Activated CD4-positive, alpha-beta memory T cell treated with anti-CD3 and anti-CD28 coated beads, Interleukin-2, amount 10 ng/mL, durations not matched to agents 7 days and 5 days (primary cell): ENCODE results near the gene PRPH2. TPM values are rescaled to one million over a fixed set of nuclear protein-coding genes. Genes with fewer than 3 reads are reported as not detected.
"Not testable (repeated sequence)": the region's sequence is repeated elsewhere in the genome, so short reads cannot be mapped to it uniquely, and the experiment has no call there.

Experiments used
- CTCF ChIA-PET: fragments of 350-600 bp; sonication (Branson Sonifier 250); formaldehyde crosslinking; loops from one replicate; lab custom pipeline; 2021; ENCODE audit warnings: antibody characterized with exemption, inconsistent platforms; lab: Charles Lee
- POLR2A ChIA-PET: fragments of 350-600 bp; sonication (Branson Sonifier 250); formaldehyde crosslinking; loops from one replicate; lab custom pipeline; 2021; ENCODE audit warnings: antibody characterized with exemption; lab: Charles Lee
- DNase-seq: peaks from one replicate; pipeline ENCODE4 v3.0.0-alpha.2; 2020
- H3K27ac Mint-ChIP-seq: one replicate; pipeline ENCODE4 v1.8.0; 2021; ENCODE audit warnings: mild to moderate bottlenecking, mixed read lengths
- H3K27me3 Mint-ChIP-seq: one replicate; pipeline ENCODE4 v1.8.0; 2021; ENCODE audit warnings: mixed read lengths
- H3K36me3 Mint-ChIP-seq: one replicate; pipeline ENCODE4 v1.8.0; 2021; ENCODE audit warnings: low read depth, mixed read lengths
- H3K4me1 Mint-ChIP-seq: one replicate; pipeline ENCODE4 v1.8.0; 2021; ENCODE audit warnings: mixed read lengths
- H3K4me3 Mint-ChIP-seq: one replicate; pipeline ENCODE4 v1.8.0; 2021; ENCODE audit warnings: mild to moderate bottlenecking, mixed read lengths
- H3K9me3 Mint-ChIP-seq: one replicate; pipeline ENCODE4 v1.8.0; 2021; ENCODE audit warnings: mixed read lengths
- total RNA-seq, 2 experiments: library from RNA; stranded (reverse); gene quantifications; one replicate each; pipeline ENCODE4 v1.2.3, GENCODE V29; 2021

The PRPH2 gene
- total RNA-seq, 2 experiments from 2014 or later = not detected

- ChIA-PET POLR2A (no interaction called here), CTCF (no interaction called here)
- Mint-ChIP-seq H3K27me3 (no peaks in the 10 kb centered on the region), H3K4me3 (no peak overlapping the region), H3K36me3 (no peaks in the 10 kb centered on the region), H3K27ac (no peak overlapping the region), H3K9me3 (peaks cover 7% of the 10 kb centered on the region), H3K4me1 (peaks cover 6% of the 10 kb centered on the region)
- DNase-seq = no peak
Observed at GRCh38 chr6:42709871-42710270, 12.5 kb downstream of the PRPH2 start.

- POLR2A ChIA-PET = interaction anchor here (1.8 kb wide), 1 partner anchor 38 kb away, joined by 7 read pairs; the partner anchor contains the start of gene TBCC
- Mint-ChIP-seq H3K4me3 (no peak overlapping the region), H3K9me3 (peaks cover 7% of the 10 kb centered on the region), H3K4me1 (peaks cover 6% of the 10 kb centered on the region), H3K27me3 (no peaks in the 10 kb centered on the region), H3K36me3 (no peaks in the 10 kb centered on the region), H3K27ac (no peak overlapping the region)
- CTCF ChIA-PET = no interaction called here
- DNase-seq = no peak
Observed at GRCh38 chr6:42708096-42708495, 14.3 kb downstream of the PRPH2 start.

- peaks cover 6% of the 10 kb centered on the region for H3K4me1 Mint-ChIP-seq
- no peak overlapping the region for H3K27ac Mint-ChIP-seq
- DNase-seq = no peak
- no peaks in the 10 kb centered on the region for H3K36me3 Mint-ChIP-seq
- CTCF ChIA-PET = no interaction called here
- peaks cover 7% of the 10 kb centered on the region for H3K9me3 Mint-ChIP-seq
- POLR2A ChIA-PET = interaction anchor here (1.8 kb wide), 1 partner anchor 38 kb away, joined by 7 read pairs; the partner anchor contains the start of gene TBCC
- no peak overlapping the region for H3K4me3 Mint-ChIP-seq
- H3K27me3 Mint-ChIP-seq = no peaks in the 10 kb centered on the region
Observed at GRCh38 chr6:42707595-42707994, 14.8 kb downstream of the PRPH2 start.

GRCh38 chr6:42704937-42705374 lies 17.4 kb downstream of the PRPH2 start:
- no peaks in the 10 kb centered on the region for H3K36me3 Mint-ChIP-seq
- DNase-seq = no peak
- CTCF ChIA-PET = interaction anchor here (1.7 kb wide), 1 partner anchor 21 kb away, joined by 6 read pairs; no protein-coding TSS in a partner anchor

GRCh38 chr6:42704251-42704936 lies 18.0 kb downstream of the PRPH2 start:
- ChIA-PET POLR2A (no interaction called here), CTCF (interaction anchor here (1.7 kb wide), 1 partner anchor 22 kb away, joined by 6 read pairs; no protein-coding TSS in a partner anchor)

More at GRCh38 chr6:42704937-42705374, 17.4 kb downstream of the PRPH2 start:
- Mint-ChIP-seq H3K9me3 (no peaks in the 10 kb centered on the region), H3K4me1 (peaks cover 6% of the 10 kb centered on the region), H3K27me3 (no peaks in the 10 kb centered on the region), H3K27ac (no peak overlapping the region), H3K4me3 (no peak overlapping the region)
- POLR2A ChIA-PET = no interaction called here

GRCh38 chr6:42702786-42703185 lies 19.6 kb downstream of the PRPH2 start:
- H3K27ac Mint-ChIP-seq, H3K4me3 Mint-ChIP-seq, DNase-seq, CTCF ChIA-PET, H3K4me1 Mint-ChIP-seq, H3K36me3 Mint-ChIP-seq, H3K27me3 Mint-ChIP-seq, H3K9me3 Mint-ChIP-seq: not testable (repeated sequence)
- POLR2A ChIA-PET = interaction anchor here (1.2 kb wide), 1 partner anchor 176 kb away, joined by 3 read pairs; the partner anchor contains the start of gene RPL7L1

More at GRCh38 chr6:42704251-42704936, 18.0 kb downstream of the PRPH2 start:
- no peaks in the 10 kb centered on the region for H3K36me3 Mint-ChIP-seq
- DNase-seq = no peak
- peaks cover 6% of the 10 kb centered on the region for H3K4me1 Mint-ChIP-seq
- H3K27me3 Mint-ChIP-seq = no peaks in the 10 kb centered on the region
- H3K9me3 Mint-ChIP-seq = no peaks in the 10 kb centered on the region
- H3K27ac Mint-ChIP-seq = no peak overlapping the region
- no peak overlapping the region for H3K4me3 Mint-ChIP-seq

- no peak for DNase-seq
- Mint-ChIP-seq H3K27me3 (no peaks in the 10 kb centered on the region), H3K36me3 (no peaks in the 10 kb centered on the region), H3K4me3 (no peak overlapping the region), H3K27ac (no peak overlapping the region), H3K4me1 (peaks cover 1% of the 10 kb centered on the region), H3K9me3 (no peaks in the 10 kb centered on the region)
- CTCF ChIA-PET = interaction anchor here (1.1 kb wide), 1 partner anchor 24 kb away, joined by 3 read pairs; no protein-coding TSS in a partner anchor
- POLR2A ChIA-PET = interaction anchor here (1.2 kb wide), 1 partner anchor 177 kb away, joined by 3 read pairs; the partner anchor contains the start of gene RPL7L1
Observed at GRCh38 chr6:42702200-42702599, 20.2 kb downstream of the PRPH2 start.

GRCh38 chr6:42698217-42698616 lies 24.2 kb downstream of the PRPH2 start:
- DNase-seq = no peak
- POLR2A ChIA-PET = interaction anchor here (1.2 kb wide), 1 partner anchor 48 kb away, joined by 4 read pairs; the partner anchor contains the start of gene TBCC
- no peak overlapping the region for H3K4me3 Mint-ChIP-seq
- no peaks in the 10 kb centered on the region for H3K27me3 Mint-ChIP-seq
- CTCF ChIA-PET = interaction anchor here (0.6 kb wide), 1 partner anchor 1538 kb away, joined by 3 read pairs; no protein-coding TSS in a partner anchor
- H3K27ac Mint-ChIP-seq = no peak overlapping the region
- H3K36me3 Mint-ChIP-seq = peaks cover 12% of the 10 kb centered on the region
- no peaks in the 10 kb centered on the region for H3K9me3 Mint-ChIP-seq
- peaks cover 16% of the 10 kb centered on the region for H3K4me1 Mint-ChIP-seq

GRCh38 chr6:42697268-42697655 lies 25.1 kb downstream of the PRPH2 start:
- Mint-ChIP-seq H3K4me3 (no peak overlapping the region), H3K36me3 (peaks cover 20% of the 10 kb centered on the region), H3K27me3 (no peaks in the 10 kb centered on the region), H3K27ac (no peak overlapping the region), H3K4me1 (peaks cover 25% of the 10 kb centered on the region), H3K9me3 (no peaks in the 10 kb centered on the region)
- POLR2A ChIA-PET = no interaction called here
- CTCF ChIA-PET = no interaction called here
- no peak for DNase-seq

GRCh38 chr6:42696526-42697267 lies 25.7 kb downstream of the PRPH2 start:
- DNase-seq = no peak
- ChIA-PET POLR2A (interaction anchor here (1.2 kb wide), 1 partner anchor 52 kb away, joined by 3 read pairs; no protein-coding TSS in a partner anchor), CTCF (no interaction called here)
- Mint-ChIP-seq H3K4me1 (peaks cover 26% of the 10 kb centered on the region), H3K4me3 (no peak overlapping the region), H3K27ac (no peak overlapping the region), H3K36me3 (peaks cover 24% of the 10 kb centered on the region), H3K27me3 (no peaks in the 10 kb centered on the region), H3K9me3 (no peaks in the 10 kb centered on the region)

GRCh38 chr6:42694586-42694985 lies 27.8 kb downstream of the PRPH2 start:
- Mint-ChIP-seq H3K36me3 (peaks cover 42% of the 10 kb centered on the region), H3K9me3 (no peaks in the 10 kb centered on the region), H3K4me3 (no peak overlapping the region), H3K4me1 (peaks cover 35% of the 10 kb centered on the region), H3K27me3 (no peaks in the 10 kb centered on the region), H3K27ac (no peak overlapping the region)
- POLR2A ChIA-PET = interaction anchor here (0.7 to 1.8 kb wide), 2 partner anchors 32 to 196 kb away, joined by 3 to 6 read pairs; a partner anchor contains a TSS
- CTCF ChIA-PET = interaction anchor here (1.9 to 4.0 kb wide), 3 partner anchors 32 to 185 kb away, joined by 4 to 22 read pairs (median 20); partner anchors contain the start of gene RPL7L1
- no peak for DNase-seq

GRCh38 chr6:42693725-42694323 lies 28.6 kb downstream of the PRPH2 start:
- POLR2A ChIA-PET = interaction anchor here (0.7 to 2.5 kb wide), 8 partner anchors 17 to 197 kb away, joined by 3 to 11 read pairs (median 4); partner anchors contain the start of gene RPL7L1
- CTCF ChIA-PET = interaction anchor here (1.4 to 4.0 kb wide), 4 partner anchors 25 to 186 kb away, joined by 4 to 22 read pairs (median 12); partner anchors contain the start of gene RPL7L1

More at GRCh38 chr6:42693725-42694323, 28.6 kb downstream of the PRPH2 start:
- peaks cover 49% of the 10 kb centered on the region for H3K36me3 Mint-ChIP-seq
- no peak for DNase-seq
- H3K4me3 Mint-ChIP-seq = no peak overlapping the region
- H3K9me3 Mint-ChIP-seq = no peaks in the 10 kb centered on the region
- peaks cover 35% of the 10 kb centered on the region for H3K4me1 Mint-ChIP-seq
- H3K27ac Mint-ChIP-seq = peak overlapping the region; percentile 78
- H3K27me3 Mint-ChIP-seq = no peaks in the 10 kb centered on the region
